SW480 (cell line): ENCODE data around the gene ARF1.
"Not testable (repeated sequence)": the region's sequence is repeated elsewhere in the genome, so short reads cannot be mapped to it uniquely, and the experiment has no call there.

Experiments used
- DNase-seq: peaks from one replicate; pipeline ENCODE4 v3.0.0-alpha.2; 2016; ENCODE audit warnings: low spot score

The ARF1 gene

GRCh38 chr1:228102791-228103620, 20.5 kb downstream of the ARF1 start, which contains the start of gene C1orf35:
C1orf35 (minus strand) TSS chr1:228103325; CDS start chr1:228103227, 98 bp downstream.
- DNase-seq, result peak; percentile 87

GRCh38 chr1:228104526-228105269, 22.2 kb downstream of the ARF1 start:
- no peak for DNase-seq

- no peak for DNase-seq
These were observed 22.9 kb downstream of the ARF1 start for GRCh38 chr1:228105270-228105995.

- DNase-seq, result no peak
These were observed 23.7 kb downstream of the ARF1 start for GRCh38 chr1:228105996-228106799.

- no peak for DNase-seq
These were observed 24.2 kb downstream of the ARF1 start for GRCh38 chr1:228106800-228107054.

GRCh38 chr1:228107636-228108035, 25.1 kb downstream of the ARF1 start:
- DNase-seq, result no peak

GRCh38 chr1:228108055-228108690, 25.7 kb downstream of the ARF1 start:
- DNase-seq, result no peak

GRCh38 chr1:228108742-228109072, 26.2 kb downstream of the ARF1 start:
- DNase-seq, result no peak

GRCh38 chr1:228109073-228109961, 26.8 kb downstream of the ARF1 start, which contains the start of gene MRPL55:
MRPL55 (minus strand) TSS chr1:228109299; CDS start chr1:228108260, 1,039 bp downstream.
- DNase-seq, result peak; percentile 95

- no peak for DNase-seq
These were observed 27.5 kb downstream of the ARF1 start for GRCh38 chr1:228109962-228110488.

GRCh38 chr1:228110556-228110955, 28.0 kb downstream of the ARF1 start:
- no peak for DNase-seq

GRCh38 chr1:228111315-228111714, 28.8 kb downstream of the ARF1 start:
- not testable (repeated sequence) for DNase-seq

GRCh38 chr1:228112167-228112566, 29.7 kb downstream of the ARF1 start:
- DNase-seq, result no peak

GRCh38 chr1:228112617-228113016, 30.1 kb downstream of the ARF1 start:
- DNase-seq, result no peak

- DNase-seq, result no peak
These were observed 32.3 kb downstream of the ARF1 start for GRCh38 chr1:228114827-228115226.

GRCh38 chr1:228117335-228117734, 34.8 kb downstream of the ARF1 start:
- DNase-seq, result no peak

GRCh38 chr1:228118040-228118439, 35.5 kb downstream of the ARF1 start:
- no peak for DNase-seq

GRCh38 chr1:228120351-228120750, 37.8 kb downstream of the ARF1 start:
- DNase-seq, result no peak

- DNase-seq, result no peak
These were observed 38.5 kb downstream of the ARF1 start for GRCh38 chr1:228120857-228121489.
